ENCODE measurements around the gene ARL6IP6. TPM values are rescaled to one million over a fixed set of nuclear protein-coding genes. Genes with fewer than 3 reads are reported as not detected.

ARL6IP6 gene
- total and polyA plus RNA-seq, 10 of the 15 experiments (the other 5 are each of a cell fraction or from before 2014, with no cell fraction given), result 15.8 to 87.3 (median 28.4) TPM

GRCh38 chr2:152755029-152755428 lies 36.6 kb downstream of the ARL6IP6 start:
- ATAC-seq (peak; percentile 53), DNase-seq (ENCODE audit: low read depth, low spot score) (peak; percentile 26), FAIRE-seq (no peak)
- no peaks in the 10 kb centered on the region for H4K20me1 ChIP-seq (ENCODE audit: control insufficient read depth, insufficient read depth)
- WGBS (ENCODE audit: insufficient coverage, insufficient replicate concordance, low lambda C conversion rate, missing lambda C conversion rate), result 49% methylated on average over 13 of the region's 13 CpGs
- no peak overlapping the region for H3K27ac ChIP-seq (ENCODE audit: control insufficient read depth, insufficient read depth)
- SMC1A ChIA-PET (ENCODE audit: uncharacterized antibody, unreplicated experiment), result no interaction called here
- RAD21 ChIA-PET (ENCODE audit: unreplicated experiment), result no interaction called here
- H3K36me3 ChIP-seq (ENCODE audit: control insufficient read depth in 2 of 2, insufficient read depth in 2 of 2, low read length in 1 of 2), result peaks cover 2 to 11% of the 10 kb centered on the region in 2 experiments
- H3K4me3 ChIP-seq, result no peak overlapping the region
- no peaks in the 10 kb centered on the region for H3K4me1 ChIP-seq (ENCODE audit: control insufficient read depth, insufficient read depth, low read length)
- H2AFZ ChIP-seq (ENCODE audit: control insufficient read depth, low read depth, low read length), result no peak overlapping the region
- no TSS peak for BruUV-seq (replicated peaks)
- no peaks in the 10 kb centered on the region for H3K9me3 ChIP-seq (replicated peaks; ENCODE audit: control insufficient read depth, insufficient read depth, low read length)
- H3K4me2 ChIP-seq (ENCODE audit: control insufficient read depth, insufficient read depth), result no peak overlapping the region
- H3K79me2 ChIP-seq (ENCODE audit: control insufficient read depth, insufficient read depth, low read length), result no peaks in the 10 kb centered on the region; the same call in 1 of the 2 replicates
- no peaks in the 10 kb centered on the region for H3K27me3 ChIP-seq (replicated peaks in 1 of 2; ENCODE audit: control insufficient read depth in 2 of 2, insufficient read depth in 2 of 2, low read length in 1 of 2)
- CTCF ChIA-PET, result interaction anchor here (1.0 to 1.1 kb wide), 3 partner anchors 11 to 73 kb away, joined by 3 to 4 read pairs (median 3); no protein-coding TSS in a partner anchor
- intact Hi-C loops (cut with micrococcal nuclease; ENCODE audit: unreplicated experiment), result loop anchor here (5.0 to 10.0 kb wide), 3 partner anchors 722 to 1620 kb away; partner anchors contain the start of gene RPRM
- in situ Hi-C loops (cut with MboI), result no loop called here
- POLR2A ChIA-PET, result interaction anchor here (1.0 kb wide), 1 partner anchor 38 kb away, joined by 5 read pairs; the partner anchor contains the start of gene PRPF40A
- no peak overlapping the region for H3K9ac ChIP-seq (ENCODE audit: control insufficient read depth, insufficient read depth, low read length)
- TF ChIP-seq SIX5 (IDR thresholded peaks at IDR 0.05; ENCODE audit: low read depth, low read length, severe bottlenecking) (no peak), NFYA (IDR thresholded peaks at IDR 0.05; ENCODE audit: borderline replicate concordance, low read depth, low read length) (no peak), SMC3 (IDR thresholded peaks at IDR 0.05; ENCODE audit: borderline replicate concordance, low read length) (peak; percentile 36; the same call in 1 of the 2 replicates), ASH2L (IDR thresholded peaks at IDR 0.05; ENCODE audit: borderline replicate concordance, low read depth) (no peak), YBX1 (IDR thresholded peaks at IDR 0.05) (no peak), IRF3 (IDR thresholded peaks at IDR 0.05) (no peak), ZNF622 (IDR thresholded peaks at IDR 0.05) (no peak), YY1 (IDR thresholded peaks at IDR 0.05; ENCODE audit: low read depth, low read length) (no peak), STAT3 (IDR thresholded peaks at IDR 0.05; ENCODE audit: low read depth, low read length) (no peak), IKZF2 (IDR thresholded peaks at IDR 0.05) (peak; percentile 37 to 60; a peak in 1 of 4 replicates), EP300 (IDR thresholded peaks at IDR 0.05; ENCODE audit: borderline replicate concordance in 1 of 2, control insufficient read depth in 1 of 2, low read depth in 2 of 2, low read length in 2 of 2) (no peak), NR2C2 (IDR thresholded peaks at IDR 0.05; ENCODE audit: borderline replicate concordance, control insufficient read depth, insufficient read length, low read depth) (no peak)
- TF ChIP-seq, protein P1, sequence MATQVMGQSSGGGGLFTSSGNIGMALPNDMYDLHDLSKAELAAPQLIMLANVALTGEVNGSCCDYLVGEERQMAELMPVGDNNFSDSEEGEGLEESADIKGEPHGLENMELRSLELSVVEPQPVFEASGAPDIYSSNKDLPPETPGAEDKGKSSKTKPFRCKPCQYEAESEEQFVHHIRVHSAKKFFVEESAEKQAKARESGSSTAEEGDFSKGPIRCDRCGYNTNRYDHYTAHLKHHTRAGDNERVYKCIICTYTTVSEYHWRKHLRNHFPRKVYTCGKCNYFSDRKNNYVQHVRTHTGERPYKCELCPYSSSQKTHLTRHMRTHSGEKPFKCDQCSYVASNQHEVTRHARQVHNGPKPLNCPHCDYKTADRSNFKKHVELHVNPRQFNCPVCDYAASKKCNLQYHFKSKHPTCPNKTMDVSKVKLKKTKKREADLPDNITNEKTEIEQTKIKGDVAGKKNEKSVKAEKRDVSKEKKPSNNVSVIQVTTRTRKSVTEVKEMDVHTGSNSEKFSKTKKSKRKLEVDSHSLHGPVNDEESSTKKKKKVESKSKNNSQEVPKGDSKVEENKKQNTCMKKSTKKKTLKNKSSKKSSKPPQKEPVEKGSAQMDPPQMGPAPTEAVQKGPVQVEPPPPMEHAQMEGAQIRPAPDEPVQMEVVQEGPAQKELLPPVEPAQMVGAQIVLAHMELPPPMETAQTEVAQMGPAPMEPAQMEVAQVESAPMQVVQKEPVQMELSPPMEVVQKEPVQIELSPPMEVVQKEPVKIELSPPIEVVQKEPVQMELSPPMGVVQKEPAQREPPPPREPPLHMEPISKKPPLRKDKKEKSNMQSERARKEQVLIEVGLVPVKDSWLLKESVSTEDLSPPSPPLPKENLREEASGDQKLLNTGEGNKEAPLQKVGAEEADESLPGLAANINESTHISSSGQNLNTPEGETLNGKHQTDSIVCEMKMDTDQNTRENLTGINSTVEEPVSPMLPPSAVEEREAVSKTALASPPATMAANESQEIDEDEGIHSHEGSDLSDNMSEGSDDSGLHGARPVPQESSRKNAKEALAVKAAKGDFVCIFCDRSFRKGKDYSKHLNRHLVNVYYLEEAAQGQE (IDR thresholded peaks at IDR 0.05; ENCODE audit: low read depth, low read length), result no peak
- TF ChIP-seq, protein P2, sequence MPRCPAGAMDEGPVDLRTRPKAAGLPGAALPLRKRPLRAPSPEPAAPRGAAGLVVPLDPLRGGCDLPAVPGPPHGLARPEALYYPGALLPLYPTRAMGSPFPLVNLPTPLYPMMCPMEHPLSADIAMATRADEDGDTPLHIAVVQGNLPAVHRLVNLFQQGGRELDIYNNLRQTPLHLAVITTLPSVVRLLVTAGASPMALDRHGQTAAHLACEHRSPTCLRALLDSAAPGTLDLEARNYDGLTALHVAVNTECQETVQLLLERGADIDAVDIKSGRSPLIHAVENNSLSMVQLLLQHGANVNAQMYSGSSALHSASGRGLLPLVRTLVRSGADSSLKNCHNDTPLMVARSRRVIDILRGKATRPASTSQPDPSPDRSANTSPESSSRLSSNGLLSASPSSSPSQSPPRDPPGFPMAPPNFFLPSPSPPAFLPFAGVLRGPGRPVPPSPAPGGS (IDR thresholded peaks at IDR 0.05; ENCODE audit: borderline replicate concordance, insufficient read depth, low read depth, low read length, poor library complexity, severe bottlenecking), result no peak
- TF ChIP-seq, protein P3, sequence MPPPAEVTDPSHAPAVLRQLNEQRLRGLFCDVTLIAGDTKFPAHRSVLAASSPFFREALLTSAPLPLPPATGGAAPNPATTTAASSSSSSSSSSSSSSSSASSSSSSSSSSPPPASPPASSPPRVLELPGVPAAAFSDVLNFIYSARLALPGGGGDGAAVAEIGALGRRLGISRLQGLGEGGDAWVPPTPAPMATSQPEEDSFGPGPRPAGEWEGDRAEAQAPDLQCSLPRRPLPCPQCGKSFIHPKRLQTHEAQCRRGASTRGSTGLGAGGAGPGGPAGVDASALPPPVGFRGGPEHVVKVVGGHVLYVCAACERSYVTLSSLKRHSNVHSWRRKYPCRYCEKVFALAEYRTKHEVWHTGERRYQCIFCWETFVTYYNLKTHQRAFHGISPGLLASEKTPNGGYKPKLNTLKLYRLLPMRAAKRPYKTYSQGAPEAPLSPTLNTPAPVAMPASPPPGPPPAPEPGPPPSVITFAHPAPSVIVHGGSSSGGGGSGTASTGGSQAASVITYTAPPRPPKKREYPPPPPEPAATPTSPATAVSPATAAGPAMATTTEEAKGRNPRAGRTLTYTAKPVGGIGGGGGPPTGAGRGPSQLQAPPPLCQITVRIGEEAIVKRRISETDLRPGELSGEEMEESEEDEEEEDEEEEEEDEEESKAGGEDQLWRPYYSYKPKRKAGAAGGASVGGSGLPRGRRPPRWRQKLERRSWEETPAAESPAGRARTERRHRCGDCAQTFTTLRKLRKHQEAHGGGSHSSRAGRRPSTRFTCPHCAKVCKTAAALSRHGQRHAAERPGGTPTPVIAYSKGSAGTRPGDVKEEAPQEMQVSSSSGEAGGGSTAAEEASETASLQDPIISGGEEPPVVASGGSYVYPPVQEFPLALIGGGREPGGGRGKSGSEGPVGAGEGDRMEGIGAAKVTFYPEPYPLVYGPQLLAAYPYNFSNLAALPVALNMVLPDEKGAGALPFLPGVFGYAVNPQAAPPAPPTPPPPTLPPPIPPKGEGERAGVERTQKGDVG (CRISPR knock-in tag; IDR thresholded peaks at IDR 0.05), result no peak
